WTC11 (cell line): ENCODE measurements around the gene NLN. TPM values are rescaled to one million over a fixed set of nuclear protein-coding genes. Genes with fewer than 3 reads are reported as not detected.

Experiments
- ATAC-seq: fragments of 200-7000 bp; cut with Tn5 transposase; 2 replicates; pipeline ENCODE4 v1.10.0; 2021; ENCODE audit warnings: mild to moderate bottlenecking, moderate library complexity
- CTCF ChIA-PET: fragments of 300-600 bp; sonication (Branson Sonifier 250); formaldehyde crosslinking; loops from one replicate; lab custom pipeline; 2021; ENCODE audit warnings: antibody characterized with exemption; lab: Charles Lee
- POLR2A ChIA-PET: fragments of 350-600 bp; sonication (Branson Sonifier 250); formaldehyde crosslinking; loops from one replicate; lab custom pipeline; 2021; ENCODE audit warnings: antibody characterized with exemption; lab: Charles Lee
- DNase-seq: peaks from one replicate; pipeline ENCODE4 v3.0.0; 2021; ENCODE audit warnings: low spot score
- H3K27ac Mint-ChIP-seq: 2 replicates; pipeline ENCODE4 v1.8.0; 2021; ENCODE audit warnings: mixed read lengths
- H3K27me3 Mint-ChIP-seq: 2 replicates; pipeline ENCODE4 v1.8.0; 2021; ENCODE audit warnings: low read depth, mild to moderate bottlenecking, moderate library complexity, mixed read lengths
- H3K36me3 Mint-ChIP-seq: 2 replicates; pipeline ENCODE4 v1.8.0; 2021; ENCODE audit warnings: mixed read lengths
- H3K4me1 Mint-ChIP-seq: 2 replicates; pipeline ENCODE4 v1.8.0; 2022; ENCODE audit warnings: mixed read lengths
- H3K4me3 Mint-ChIP-seq: 2 replicates; pipeline ENCODE4 v1.8.0; 2021; ENCODE audit warnings: mild to moderate bottlenecking, moderate library complexity, mixed read lengths
- H3K9me3 Mint-ChIP-seq: 2 replicates; pipeline ENCODE4 v1.8.0; 2021; ENCODE audit warnings: mixed read lengths
- CBFB ChIP-seq: sonication (generic); formaldehyde crosslinking; IDR thresholded peaks from 2 replicates; pipeline ENCODE4 v1.8.1; 2022; ENCODE audit warnings: mild to moderate bottlenecking, low read depth, missing genetic modification reagents
- CREB1 ChIP-seq: sonication (generic); formaldehyde crosslinking; IDR thresholded peaks from 2 replicates; pipeline ENCODE4 v1.8.0; 2023; ENCODE audit warnings: mild to moderate bottlenecking, missing genetic modification reagents
- E2F5 ChIP-seq: sonication (generic); formaldehyde crosslinking; IDR thresholded peaks from 2 replicates; pipeline ENCODE4 v1.8.1; 2022; ENCODE audit warnings: mild to moderate bottlenecking, moderate library complexity, missing genetic modification reagents
- GRHL2 ChIP-seq: fragments of 250-450 bp; sonication (Bioruptor Pico); IDR thresholded peaks from 2 replicates; pipeline ENCODE4 v1.8.0; 2022; ENCODE audit warnings: mild to moderate bottlenecking, moderate library complexity; ENCODE audit not compliant: insufficient replicate concordance, severe bottlenecking
- HMGA2 ChIP-seq: fragments of 250-450 bp; sonication (Bioruptor Pico); IDR thresholded peaks from 2 replicates; pipeline ENCODE4 v1.4.0; 2021; ENCODE audit warnings: mild to moderate bottlenecking, moderate library complexity
- IRF2 ChIP-seq: sonication (generic); formaldehyde crosslinking; IDR thresholded peaks from 2 replicates; pipeline ENCODE4 v1.8.0; 2022; ENCODE audit warnings: low read depth, missing genetic modification reagents, borderline replicate concordance
- NR2C2 ChIP-seq: sonication (generic); formaldehyde crosslinking; IDR thresholded peaks from 2 replicates; pipeline ENCODE4 v1.8.0; 2022; ENCODE audit warnings: mild to moderate bottlenecking, missing genetic modification reagents
- NR3C1 ChIP-seq: sonication (generic); formaldehyde crosslinking; conservative IDR thresholded peaks from 2 replicates; pipeline ENCODE4 v1.8.1; 2023; ENCODE audit warnings: low read depth, mild to moderate bottlenecking, missing genetic modification reagents
- PRDM15 ChIP-seq: sonication (generic); formaldehyde crosslinking; IDR thresholded peaks from 2 replicates; pipeline ENCODE4 v1.8.0; 2022; ENCODE audit warnings: missing genetic modification reagents
- SMAD3 ChIP-seq: sonication (generic); formaldehyde crosslinking; IDR thresholded peaks from 2 replicates; pipeline ENCODE4 v1.8.0; 2022; ENCODE audit warnings: missing genetic modification reagents, mild to moderate bottlenecking, borderline replicate concordance
- SMAD4 ChIP-seq: sonication (generic); formaldehyde crosslinking; IDR thresholded peaks from 2 replicates; pipeline ENCODE4 v1.8.0; 2022; ENCODE audit warnings: mild to moderate bottlenecking, missing genetic modification reagents
- TCF7 ChIP-seq: sonication (generic); formaldehyde crosslinking; IDR thresholded peaks from 2 replicates; pipeline ENCODE4 v1.8.0; 2022; ENCODE audit warnings: mild to moderate bottlenecking, low read depth, missing genetic modification reagents, moderate library complexity
- ZNF219 ChIP-seq: sonication (generic); formaldehyde crosslinking; IDR thresholded peaks from 2 replicates; pipeline ENCODE4 v1.8.0; 2023; ENCODE audit warnings: missing genetic modification reagents, mild to moderate bottlenecking, borderline replicate concordance
- ZNF232 ChIP-seq: sonication (generic); formaldehyde crosslinking; IDR thresholded peaks from 2 replicates; pipeline ENCODE4 v1.8.0; 2022; ENCODE audit warnings: mild to moderate bottlenecking, missing genetic modification reagents
- ZNF671 ChIP-seq: fragments of 250-450 bp; sonication (Bioruptor Pico); IDR thresholded peaks from 2 replicates; pipeline ENCODE4 v1.8.0; 2021; ENCODE audit warnings: mild to moderate bottlenecking
- total RNA-seq: library from RNA; stranded (reverse); gene quantifications from 3 replicates; pipeline ENCODE4 v1.2.3, GENCODE V29; 2021
- TF ChIP-seq, protein P1 (sequence below): fragments of 200-600 bp; IDR thresholded peaks from 2 replicates; pipeline ENCODE4 v1.8.0; 2022; ENCODE audit warnings: antibody characterized with exemption
- TF ChIP-seq, protein P2 (sequence below): fragments of 250-450 bp; sonication (Bioruptor Pico); IDR thresholded peaks from 2 replicates; pipeline ENCODE4 v1.9.0; 2021; ENCODE audit warnings: moderate library complexity, mild to moderate bottlenecking, inconsistent platforms, borderline replicate concordance
- TF ChIP-seq, protein P3 (sequence below): fragments of 250-450 bp; sonication (Bioruptor Pico); IDR thresholded peaks from 2 replicates; pipeline ENCODE4 v1.9.0; 2021; ENCODE audit warnings: mild to moderate bottlenecking
- TF ChIP-seq, protein P4 (sequence below): fragments of 250-450 bp; sonication (Bioruptor Pico); IDR thresholded peaks from 2 replicates; pipeline ENCODE4 v1.9.0; 2021; ENCODE audit warnings: mild to moderate bottlenecking
- TF ChIP-seq, protein P5 (sequence below): sonication (generic); formaldehyde crosslinking; IDR thresholded peaks from 2 replicates; pipeline ENCODE4 v1.8.1; 2023; ENCODE audit warnings: mild to moderate bottlenecking, moderate library complexity, missing genetic modification reagents

The NLN gene
- total RNA-seq, 1 experiment from 2014 or later, result 163 TPM

DNA sequence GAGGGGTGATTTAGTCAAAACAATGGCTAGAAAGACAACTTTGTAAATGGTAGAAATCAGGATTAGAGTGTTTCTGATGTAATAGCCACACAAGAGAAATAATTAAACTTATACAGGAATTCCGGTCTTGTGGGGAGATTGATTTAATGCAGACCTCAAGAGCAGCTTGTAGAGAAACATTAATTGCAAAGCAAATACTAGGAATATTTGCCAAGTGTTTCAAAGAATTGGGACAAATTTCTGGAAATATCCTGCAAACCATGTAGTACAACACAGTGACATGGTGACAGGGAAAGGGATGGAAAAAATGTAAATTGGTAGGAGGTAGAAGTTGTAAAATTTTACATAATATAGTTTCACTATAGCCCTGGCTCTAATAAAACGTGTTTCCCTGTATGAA, 28.9 kb downstream of the NLN start:
- TF ChIP-seq PRDM15, result no peak
- TF ChIP-seq NR2C2, result no peak
- no peak for TF ChIP-seq TCF7 (CRISPR knock-in tag)
- TF ChIP-seq, protein P1, sequence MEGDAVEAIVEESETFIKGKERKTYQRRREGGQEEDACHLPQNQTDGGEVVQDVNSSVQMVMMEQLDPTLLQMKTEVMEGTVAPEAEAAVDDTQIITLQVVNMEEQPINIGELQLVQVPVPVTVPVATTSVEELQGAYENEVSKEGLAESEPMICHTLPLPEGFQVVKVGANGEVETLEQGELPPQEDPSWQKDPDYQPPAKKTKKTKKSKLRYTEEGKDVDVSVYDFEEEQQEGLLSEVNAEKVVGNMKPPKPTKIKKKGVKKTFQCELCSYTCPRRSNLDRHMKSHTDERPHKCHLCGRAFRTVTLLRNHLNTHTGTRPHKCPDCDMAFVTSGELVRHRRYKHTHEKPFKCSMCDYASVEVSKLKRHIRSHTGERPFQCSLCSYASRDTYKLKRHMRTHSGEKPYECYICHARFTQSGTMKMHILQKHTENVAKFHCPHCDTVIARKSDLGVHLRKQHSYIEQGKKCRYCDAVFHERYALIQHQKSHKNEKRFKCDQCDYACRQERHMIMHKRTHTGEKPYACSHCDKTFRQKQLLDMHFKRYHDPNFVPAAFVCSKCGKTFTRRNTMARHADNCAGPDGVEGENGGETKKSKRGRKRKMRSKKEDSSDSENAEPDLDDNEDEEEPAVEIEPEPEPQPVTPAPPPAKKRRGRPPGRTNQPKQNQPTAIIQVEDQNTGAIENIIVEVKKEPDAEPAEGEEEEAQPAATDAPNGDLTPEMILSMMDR, result no peak
- TF ChIP-seq IRF2 (CRISPR knock-in tag), result no peak
- TF ChIP-seq ZNF232 (CRISPR knock-in tag), result no peak
- TF ChIP-seq, protein P2, sequence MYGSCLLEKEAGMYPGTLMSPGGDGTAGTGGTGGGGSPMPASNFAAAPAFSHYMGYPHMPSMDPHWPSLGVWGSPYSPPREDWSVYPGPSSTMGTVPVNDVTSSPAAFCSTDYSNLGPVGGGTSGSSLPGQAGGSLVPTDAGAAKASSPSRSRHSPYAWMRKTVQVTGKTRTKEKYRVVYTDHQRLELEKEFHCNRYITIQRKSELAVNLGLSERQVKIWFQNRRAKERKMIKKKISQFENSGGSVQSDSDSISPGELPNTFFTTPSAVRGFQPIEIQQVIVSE (CRISPR knock-in tag), result no peak
- TF ChIP-seq, protein P3, sequence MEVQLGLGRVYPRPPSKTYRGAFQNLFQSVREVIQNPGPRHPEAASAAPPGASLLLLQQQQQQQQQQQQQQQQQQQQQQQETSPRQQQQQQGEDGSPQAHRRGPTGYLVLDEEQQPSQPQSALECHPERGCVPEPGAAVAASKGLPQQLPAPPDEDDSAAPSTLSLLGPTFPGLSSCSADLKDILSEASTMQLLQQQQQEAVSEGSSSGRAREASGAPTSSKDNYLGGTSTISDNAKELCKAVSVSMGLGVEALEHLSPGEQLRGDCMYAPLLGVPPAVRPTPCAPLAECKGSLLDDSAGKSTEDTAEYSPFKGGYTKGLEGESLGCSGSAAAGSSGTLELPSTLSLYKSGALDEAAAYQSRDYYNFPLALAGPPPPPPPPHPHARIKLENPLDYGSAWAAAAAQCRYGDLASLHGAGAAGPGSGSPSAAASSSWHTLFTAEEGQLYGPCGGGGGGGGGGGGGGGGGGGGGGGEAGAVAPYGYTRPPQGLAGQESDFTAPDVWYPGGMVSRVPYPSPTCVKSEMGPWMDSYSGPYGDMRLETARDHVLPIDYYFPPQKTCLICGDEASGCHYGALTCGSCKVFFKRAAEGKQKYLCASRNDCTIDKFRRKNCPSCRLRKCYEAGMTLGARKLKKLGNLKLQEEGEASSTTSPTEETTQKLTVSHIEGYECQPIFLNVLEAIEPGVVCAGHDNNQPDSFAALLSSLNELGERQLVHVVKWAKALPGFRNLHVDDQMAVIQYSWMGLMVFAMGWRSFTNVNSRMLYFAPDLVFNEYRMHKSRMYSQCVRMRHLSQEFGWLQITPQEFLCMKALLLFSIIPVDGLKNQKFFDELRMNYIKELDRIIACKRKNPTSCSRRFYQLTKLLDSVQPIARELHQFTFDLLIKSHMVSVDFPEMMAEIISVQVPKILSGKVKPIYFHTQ (CRISPR knock-in tag), result no peak
- TF ChIP-seq SMAD3 (CRISPR knock-in tag), result no peak
- no peak for TF ChIP-seq ZNF671 (CRISPR knock-in tag)
- no peak for TF ChIP-seq SMAD4
- TF ChIP-seq GRHL2, result no peak
- no peak for TF ChIP-seq E2F5
- TF ChIP-seq NR3C1 (CRISPR knock-in tag), result no peak
- no peak for TF ChIP-seq CBFB (CRISPR knock-in tag)
- DNase-seq, result no peak
- no peaks in the 10 kb centered on the region for H3K27me3 Mint-ChIP-seq
- CTCF ChIA-PET, result no interaction called here
- ATAC-seq, result no peak
- H3K27ac Mint-ChIP-seq, result no peak overlapping the region
- peaks cover 9% of the 10 kb centered on the region for H3K36me3 Mint-ChIP-seq
- H3K9me3 Mint-ChIP-seq, result peaks cover 13% of the 10 kb centered on the region
- H3K4me3 Mint-ChIP-seq, result no peak overlapping the region
- POLR2A ChIA-PET, result no interaction called here
- peaks cover 11% of the 10 kb centered on the region for H3K4me1 Mint-ChIP-seq

DNA sequence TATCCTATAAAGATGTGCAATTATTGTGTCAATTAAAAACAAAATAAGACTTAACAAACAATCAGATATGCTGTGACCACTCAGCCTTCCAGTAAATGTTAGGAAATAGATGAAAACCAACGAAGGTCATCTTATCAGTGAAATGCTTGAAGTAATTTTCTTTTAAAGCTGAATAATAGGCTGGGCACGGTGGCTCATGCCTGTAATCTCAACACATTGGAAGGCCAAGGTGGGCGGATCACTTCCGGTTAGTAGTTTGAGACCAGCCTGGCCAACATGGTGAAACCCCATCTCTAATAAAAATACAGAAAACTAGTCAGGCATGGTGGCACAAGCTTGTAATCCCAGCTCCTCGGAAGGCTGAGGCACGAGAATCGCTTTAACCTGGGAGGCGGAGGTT, 31.2 kb downstream of the NLN start:
- Mint-ChIP-seq H3K4me3 (no peak overlapping the region), H3K36me3 (no peaks in the 10 kb centered on the region), H3K9me3 (peaks cover under 1% of the 10 kb centered on the region; the same call in 1 of the 2 replicates), H3K27me3 (no peaks in the 10 kb centered on the region), H3K27ac (no peak overlapping the region), H3K4me1 (peaks cover 8% of the 10 kb centered on the region)
- POLR2A ChIA-PET, result no interaction called here
- TF ChIP-seq HMGA2 (CRISPR knock-in tag) (no peak), CREB1 (CRISPR knock-in tag) (no peak), ZNF219 (CRISPR knock-in tag) (no peak)
- TF ChIP-seq, protein P2 (CRISPR knock-in tag), result no peak
- TF ChIP-seq, protein P4, sequence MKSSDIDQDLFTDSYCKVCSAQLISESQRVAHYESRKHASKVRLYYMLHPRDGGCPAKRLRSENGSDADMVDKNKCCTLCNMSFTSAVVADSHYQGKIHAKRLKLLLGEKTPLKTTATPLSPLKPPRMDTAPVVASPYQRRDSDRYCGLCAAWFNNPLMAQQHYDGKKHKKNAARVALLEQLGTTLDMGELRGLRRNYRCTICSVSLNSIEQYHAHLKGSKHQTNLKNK (CRISPR knock-in tag), result no peak
- TF ChIP-seq, protein P5, sequence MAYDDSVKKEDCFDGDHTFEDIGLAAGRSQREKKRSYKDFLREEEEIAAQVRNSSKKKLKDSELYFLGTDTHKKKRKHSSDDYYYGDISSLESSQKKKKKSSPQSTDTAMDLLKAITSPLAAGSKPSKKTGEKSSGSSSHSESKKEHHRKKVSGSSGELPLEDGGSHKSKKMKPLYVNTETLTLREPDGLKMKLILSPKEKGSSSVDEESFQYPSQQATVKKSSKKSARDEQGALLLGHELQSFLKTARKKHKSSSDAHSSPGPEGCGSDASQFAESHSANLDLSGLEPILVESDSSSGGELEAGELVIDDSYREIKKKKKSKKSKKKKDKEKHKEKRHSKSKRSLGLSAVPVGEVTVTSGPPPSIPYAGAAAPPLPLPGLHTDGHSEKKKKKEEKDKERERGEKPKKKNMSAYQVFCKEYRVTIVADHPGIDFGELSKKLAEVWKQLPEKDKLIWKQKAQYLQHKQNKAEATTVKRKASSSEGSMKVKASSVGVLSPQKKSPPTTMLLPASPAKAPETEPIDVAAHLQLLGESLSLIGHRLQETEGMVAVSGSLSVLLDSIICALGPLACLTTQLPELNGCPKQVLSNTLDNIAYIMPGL (CRISPR knock-in tag), result no peak
- TF ChIP-seq, protein P3 (CRISPR knock-in tag), result no peak
- DNase-seq (no peak), ATAC-seq (no peak)
- CTCF ChIA-PET, result no interaction called here
